Thyroid gland (tissue), 4 donors: Measurements from ENCODE around the gene BAHCC1. TPM values are rescaled to one million over a fixed set of nuclear protein-coding genes. Genes with fewer than 3 reads are reported as not detected.
A peak's percentile ranks its signal among the peaks of the same experiment; 100 is the strongest.

Experiments
- DNase-seq, 2 donors: peaks; one replicate each; pipeline ENCODE4 v3.0.0-alpha.2; 2019
- H3K27ac ChIP-seq, 3 donors: fragments of 200-600 bp; sonication (generic); 1 replicate in 2 of 3; 2 replicates in 1 of 3; pipeline ENCODE4 v1.5.1; 2016 to 2019; ENCODE audit warnings: mild to moderate bottlenecking in 1 of 3, moderate library complexity in 1 of 3
- H3K27me3 ChIP-seq: fragments of 200-600 bp; sonication (generic); one replicate; pipeline ENCODE4 v1.5.1; 2019
- H3K36me3 ChIP-seq, 2 donors: fragments of 200-600 bp; sonication (generic); one replicate each; pipeline ENCODE4 v1.5.1; 2016 to 2019
- H3K4me1 ChIP-seq, 2 donors: fragments of 200-600 bp; sonication (generic); one replicate each; pipeline ENCODE4 v1.5.1; 2017 to 2019
- H3K4me3 ChIP-seq, 3 donors: fragments of 200-600 bp; sonication (generic); replicated peaks in 1 of 3; 1 replicate in 2 of 3; 2 replicates in 1 of 3; pipeline ENCODE4 v1.5.1; 2016; ENCODE audit warnings: mild to moderate bottlenecking in 1 of 3
- H3K9me3 ChIP-seq: fragments of 200-600 bp; sonication (generic); one replicate; pipeline ENCODE4 v1.5.1; 2017
- POLR2A ChIP-seq, 2 donors: fragments of 450-650 bp; IDR thresholded peaks; one replicate each; pipeline ENCODE4 v1.6.1; 2017; ENCODE audit warnings: antibody characterized with exemption in 2 of 2, mild to moderate bottlenecking in 2 of 2, moderate library complexity in 1 of 2
- WGBS, 2 donors: methylation state at CpG; one replicate each; pipeline ENCODE4 v1.1.5; 2017; 5-methylcytosine and 5-hydroxymethylcytosine counted together
- intact Hi-C: fragments of 100-400 bp; cut with DNase I; formaldehyde crosslinking; loops from one replicate; pipeline ENCODE4 v1.15.1; 2023
- total RNA-seq, 4 donors: library from RNA; depleted of rRNA; stranded (reverse); fragments of >200 nt; gene quantifications; one replicate each; pipeline ENCODE4 v1.2.3, GENCODE V29; 2016
- TF ChIP-seq, protein P1 (sequence below), 6 experiments: fragments of 200-600 bp in 3 of 6; fragments of 450-650 bp in 3 of 6; sonication (generic) in 3 of 6; IDR thresholded peaks; one replicate each; pipeline ENCODE4 v1.5.1; 2016 to 2019; ENCODE audit warnings: antibody characterized with exemption in 6 of 6, mild to moderate bottlenecking in 2 of 6, inconsistent platforms in 1 of 6, moderate library complexity in 1 of 6

The BAHCC1 gene
- total RNA-seq, 4 donors from 2014 or later = 13.7 to 33.7 (median 23.9) TPM

DNA sequence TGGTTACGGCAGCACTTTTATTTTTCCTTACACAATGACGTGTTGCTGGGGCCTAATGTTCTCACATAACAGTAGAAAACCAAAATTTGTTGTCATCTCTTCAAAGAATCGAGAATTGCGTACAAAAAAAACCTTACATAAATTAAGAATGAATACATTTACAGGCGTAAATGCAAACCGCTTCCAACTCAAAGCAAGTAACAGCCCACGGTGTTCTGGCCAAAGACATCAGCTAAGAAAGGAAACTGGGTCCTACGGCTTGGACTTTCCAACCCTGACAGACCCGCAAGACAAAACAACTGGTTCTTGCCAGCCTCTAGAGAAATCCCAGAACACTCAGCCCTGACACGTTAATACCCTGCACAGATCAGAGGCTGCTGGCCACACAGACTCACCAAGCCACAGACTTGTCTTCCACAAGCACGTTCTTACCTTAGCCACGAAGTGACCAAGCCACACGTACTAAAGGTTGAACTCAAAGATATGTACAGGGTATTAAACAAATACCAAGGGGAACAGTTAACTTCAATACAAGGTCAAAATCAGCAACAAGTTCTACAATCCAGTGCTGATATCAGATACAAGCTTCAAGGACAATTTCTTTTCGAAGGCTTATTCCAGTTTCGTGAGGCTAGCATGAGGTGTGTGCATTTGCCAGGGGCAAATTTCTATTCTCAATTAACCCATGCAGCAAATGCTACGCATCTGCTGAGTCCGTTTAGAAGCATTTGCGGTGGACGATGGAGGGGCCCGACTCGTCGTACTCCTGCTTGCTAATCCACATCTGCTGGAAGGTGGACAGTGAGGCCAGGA is 114.9 kb downstream of the BAHCC1 start:
- peaks cover 22 to 34% of the 10 kb centered on the region in 2 donors for H3K4me1 ChIP-seq
- DNase-seq = no peak
- H3K9me3 ChIP-seq = no peaks in the 10 kb centered on the region
- intact Hi-C loops = loop anchor here (2.0 kb wide), 1 partner anchor 113 kb away; no protein-coding TSS in a partner anchor
- peak overlapping the region; percentile 99 to 100 (median 99) for H3K27ac ChIP-seq
- no peaks in the 10 kb centered on the region for H3K27me3 ChIP-seq
- WGBS, 2 donors = 6 to 10% methylated on average over 15 to 22 of the region's 22 CpGs
- H3K4me3 ChIP-seq = peak overlapping the region; percentile 92 to 97 (median 96)
- peaks cover 28 to 31% of the 10 kb centered on the region in 2 donors for H3K36me3 ChIP-seq
- TF ChIP-seq POLR2A (IDR thresholded peaks at IDR 0.05) = no peak
- TF ChIP-seq, protein P1, sequence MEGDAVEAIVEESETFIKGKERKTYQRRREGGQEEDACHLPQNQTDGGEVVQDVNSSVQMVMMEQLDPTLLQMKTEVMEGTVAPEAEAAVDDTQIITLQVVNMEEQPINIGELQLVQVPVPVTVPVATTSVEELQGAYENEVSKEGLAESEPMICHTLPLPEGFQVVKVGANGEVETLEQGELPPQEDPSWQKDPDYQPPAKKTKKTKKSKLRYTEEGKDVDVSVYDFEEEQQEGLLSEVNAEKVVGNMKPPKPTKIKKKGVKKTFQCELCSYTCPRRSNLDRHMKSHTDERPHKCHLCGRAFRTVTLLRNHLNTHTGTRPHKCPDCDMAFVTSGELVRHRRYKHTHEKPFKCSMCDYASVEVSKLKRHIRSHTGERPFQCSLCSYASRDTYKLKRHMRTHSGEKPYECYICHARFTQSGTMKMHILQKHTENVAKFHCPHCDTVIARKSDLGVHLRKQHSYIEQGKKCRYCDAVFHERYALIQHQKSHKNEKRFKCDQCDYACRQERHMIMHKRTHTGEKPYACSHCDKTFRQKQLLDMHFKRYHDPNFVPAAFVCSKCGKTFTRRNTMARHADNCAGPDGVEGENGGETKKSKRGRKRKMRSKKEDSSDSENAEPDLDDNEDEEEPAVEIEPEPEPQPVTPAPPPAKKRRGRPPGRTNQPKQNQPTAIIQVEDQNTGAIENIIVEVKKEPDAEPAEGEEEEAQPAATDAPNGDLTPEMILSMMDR (IDR thresholded peaks at IDR 0.05) = no peak

DNA sequence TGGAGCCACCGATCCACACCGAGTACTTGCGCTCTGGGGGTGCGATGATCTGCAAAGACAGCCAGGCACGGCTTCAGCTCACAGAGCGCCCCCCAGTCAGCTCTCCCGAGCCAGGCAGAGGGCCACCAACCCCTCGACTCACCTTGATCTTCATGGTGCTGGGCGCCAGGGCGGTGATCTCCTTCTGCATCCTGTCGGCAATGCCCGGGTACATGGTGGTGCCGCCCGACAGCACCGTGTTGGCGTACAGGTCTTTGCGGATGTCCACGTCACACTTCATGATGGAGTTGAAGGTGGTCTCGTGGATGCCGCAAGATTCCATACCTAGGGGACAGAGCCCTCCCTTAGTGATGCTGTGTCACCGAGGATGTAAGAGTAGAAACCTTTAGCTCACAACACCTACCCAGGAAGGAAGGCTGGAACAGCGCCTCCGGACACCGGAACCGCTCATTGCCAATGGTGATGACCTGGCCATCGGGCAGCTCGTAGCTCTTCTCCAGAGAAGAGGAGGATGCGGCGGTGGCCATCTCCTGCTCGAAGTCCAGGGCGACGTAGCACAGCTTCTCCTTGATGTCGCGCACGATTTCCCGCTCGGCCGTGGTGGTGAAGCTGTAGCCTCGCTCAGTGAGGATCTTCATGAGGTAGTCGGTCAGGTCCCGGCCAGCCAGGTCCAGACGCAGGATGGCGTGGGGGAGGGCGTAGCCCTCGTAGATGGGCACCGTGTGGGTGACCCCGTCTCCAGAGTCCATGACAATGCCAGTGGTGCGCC is 115.7 kb downstream of the BAHCC1 start:
- Histone ChIP-seq H3K4me1 (peaks cover 29 to 41% of the 10 kb centered on the region in 2 donors), H3K27ac (peak overlapping the region; percentile 99 to 100 (median 99)), H3K36me3 (peaks cover 28 to 31% of the 10 kb centered on the region in 2 donors), H3K4me3 (peak overlapping the region; percentile 92 to 97 (median 96)), H3K9me3 (no peaks in the 10 kb centered on the region), H3K27me3 (no peaks in the 10 kb centered on the region)
- DNase-seq = peak in 1 of 2 donors; percentile 26
- TF ChIP-seq, protein P1 (IDR thresholded peaks at IDR 0.05) = no peak
- peak in 1 of 2 donors; percentile 7 for TF ChIP-seq POLR2A (IDR thresholded peaks at IDR 0.05)
- WGBS, 2 donors = 1% methylated on average over 22 to 33 of the region's 48 CpGs
- intact Hi-C loops = loop anchor here (2.0 kb wide), 1 partner anchor 114 kb away; no protein-coding TSS in a partner anchor

DNA sequence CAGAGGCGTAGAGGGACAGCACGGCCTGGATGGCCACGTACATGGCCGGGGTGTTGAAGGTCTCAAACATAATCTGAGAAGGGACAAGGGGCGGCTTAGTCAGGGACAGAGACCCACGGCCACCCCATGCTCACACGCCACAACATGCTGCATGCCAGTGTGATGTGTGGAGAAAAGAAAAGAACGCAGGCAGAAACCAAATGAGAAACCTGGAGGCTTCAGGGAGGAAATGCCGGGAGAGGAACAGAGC is 116.2 kb downstream of the BAHCC1 start:
- Histone ChIP-seq H3K4me1 (peaks cover 34 to 42% of the 10 kb centered on the region in 2 donors), H3K9me3 (no peaks in the 10 kb centered on the region), H3K27me3 (no peaks in the 10 kb centered on the region), H3K27ac (peak overlapping the region; percentile 99 to 100 (median 99)), H3K36me3 (peaks cover 28 to 31% of the 10 kb centered on the region in 2 donors), H3K4me3 (peak overlapping the region; percentile 92 to 97 (median 96))
- DNase-seq = no peak
- TF ChIP-seq, protein P1 (IDR thresholded peaks at IDR 0.05) = no peak
- intact Hi-C loops = loop anchor here (2.0 kb wide), 1 partner anchor 115 kb away; no protein-coding TSS in a partner anchor
- 2% methylated on average over 9 of the region's 9 CpGs for WGBS, 2 donors

DNA sequence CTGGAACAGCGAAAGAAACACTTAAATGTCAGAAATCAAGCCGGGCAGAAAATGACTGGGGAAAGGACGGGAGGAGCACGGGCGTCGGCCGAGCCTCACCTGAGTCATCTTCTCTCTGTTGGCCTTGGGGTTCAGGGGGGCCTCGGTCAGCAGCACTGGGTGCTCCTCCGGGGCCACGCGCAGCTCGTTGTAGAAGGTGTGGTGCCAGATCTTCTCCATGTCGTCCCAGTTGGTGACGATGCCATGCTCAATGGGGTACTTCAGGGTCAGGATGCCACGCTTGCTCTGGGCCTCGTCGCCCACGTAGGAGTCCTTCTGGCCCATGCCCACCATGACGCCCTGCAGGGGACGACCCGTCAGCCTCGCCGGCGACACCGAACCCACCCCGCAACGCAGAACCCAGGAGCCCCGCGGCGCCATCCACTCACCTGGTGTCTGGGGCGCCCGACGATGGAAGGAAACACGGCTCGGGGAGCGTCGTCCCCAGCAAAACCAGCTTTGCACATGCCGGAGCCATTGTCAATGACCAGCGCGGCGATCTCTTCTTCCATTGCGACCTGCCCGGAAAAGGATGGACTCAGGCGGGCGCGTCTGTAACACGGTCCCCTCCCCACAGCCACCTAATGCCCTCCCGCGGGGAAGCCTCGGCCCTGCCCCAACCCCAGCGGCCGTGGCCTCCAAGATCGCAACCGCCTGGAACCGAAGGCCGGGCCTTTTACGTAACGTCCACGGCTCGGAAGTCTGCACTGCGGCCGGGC is 116.7 kb downstream of the BAHCC1 start:
- Histone ChIP-seq H3K4me1 (peaks cover 39 to 42% of the 10 kb centered on the region in 2 donors), H3K27ac (peak overlapping the region; percentile 99 to 100 (median 99)), H3K27me3 (no peaks in the 10 kb centered on the region), H3K4me3 (peak overlapping the region; percentile 92 to 97 (median 96)), H3K36me3 (peaks cover 28 to 31% of the 10 kb centered on the region in 2 donors), H3K9me3 (no peaks in the 10 kb centered on the region)
- no peak for DNase-seq
- TF ChIP-seq POLR2A (IDR thresholded peaks at IDR 0.05) = no peak
- TF ChIP-seq, protein P1 (IDR thresholded peaks at IDR 0.05) = no peak
- 0 to 1% methylated on average over 16 to 29 of the region's 62 CpGs for WGBS, 2 donors
- intact Hi-C loops = loop anchor here (2.0 kb wide), 1 partner anchor 115 kb away; no protein-coding TSS in a partner anchor
